ENCODE data around the gene MTLN. TPM values are rescaled to one million over a fixed set of nuclear protein-coding genes. Genes with fewer than 3 reads are reported as not detected.
"Not testable (repeated sequence)": the region's sequence is repeated elsewhere in the genome, so short reads cannot be mapped to it uniquely, and the experiment has no call there.

Gene MTLN
- polyA plus RNA-seq, 4 donors = 44.3 to 262 (median 182) TPM

GRCh38 chr2:110222626-110223025 is 10.3 kb upstream of the MTLN start:
- not testable (repeated sequence) for H3K4me3 ChIP-seq (ENCODE audit: low read depth in 1 of 3, low read length in 3 of 3); DNase-seq; H3K4me1 ChIP-seq (ENCODE audit: control insufficient read depth in 3 of 3, insufficient read depth in 2 of 3, low read depth in 1 of 3, low read length in 2 of 3); H3K36me3 ChIP-seq (ENCODE audit: control insufficient read depth in 3 of 3, insufficient read depth in 2 of 3, low read depth in 1 of 3, low read length in 3 of 3); FAIRE-seq; H3K27ac ChIP-seq (ENCODE audit: low read depth in 1 of 3, low read length in 2 of 3); H3K9me3 ChIP-seq (ENCODE audit: control insufficient read depth in 2 of 2, insufficient read depth in 1 of 2, low read depth in 1 of 2, low read length in 1 of 2); H3K27me3 ChIP-seq (ENCODE audit: control insufficient read depth in 3 of 3, insufficient read depth in 3 of 3, low read length in 3 of 3)
- 95 to 100% (median 97%) methylated on average over 1 of the region's 1 CpG for WGBS, 3 donors

GRCh38 chr2:110221938-110222337 is 9.6 kb upstream of the MTLN start:
- H3K36me3 ChIP-seq (ENCODE audit: control insufficient read depth in 3 of 3, insufficient read depth in 2 of 3, low read depth in 1 of 3, low read length in 3 of 3) = no peaks in the 10 kb centered on the region
- DNase-seq = no peak
- no peak overlapping the region for H3K4me3 ChIP-seq (ENCODE audit: low read depth in 1 of 3, low read length in 3 of 3)
- H3K27me3 ChIP-seq (ENCODE audit: control insufficient read depth in 3 of 3, insufficient read depth in 3 of 3, low read length in 3 of 3) = peaks cover 0 to 8% (median 3%) of the 10 kb centered on the region in 3 donors
- no peak overlapping the region for H3K27ac ChIP-seq (ENCODE audit: low read depth in 1 of 3, low read length in 2 of 3)
- no peak for FAIRE-seq
- peaks cover 0 to 5% (median 3%) of the 10 kb centered on the region in 3 donors for H3K4me1 ChIP-seq (ENCODE audit: control insufficient read depth in 3 of 3, insufficient read depth in 2 of 3, low read depth in 1 of 3, low read length in 2 of 3)
- WGBS, 3 donors = 64 to 72% (median 66%) methylated on average over 4 of the region's 4 CpGs
- H3K9me3 ChIP-seq (ENCODE audit: control insufficient read depth in 2 of 2, insufficient read depth in 1 of 2, low read depth in 1 of 2, low read length in 1 of 2) = no peaks in the 10 kb centered on the region

GRCh38 chr2:110220190-110220564 is 7.8 kb upstream of the MTLN start:
- Histone ChIP-seq H3K36me3 (ENCODE audit: control insufficient read depth in 3 of 3, insufficient read depth in 2 of 3, low read depth in 1 of 3, low read length in 3 of 3) (no peaks in the 10 kb centered on the region), H3K4me3 (ENCODE audit: low read depth in 1 of 3, low read length in 3 of 3) (no peak overlapping the region), H3K4me1 (ENCODE audit: control insufficient read depth in 3 of 3, insufficient read depth in 2 of 3, low read depth in 1 of 3, low read length in 2 of 3) (peaks cover 0 to 7% (median 3%) of the 10 kb centered on the region in 3 donors), H3K9me3 (ENCODE audit: control insufficient read depth in 2 of 2, insufficient read depth in 1 of 2, low read depth in 1 of 2, low read length in 1 of 2) (peaks cover 0 to 5% of the 10 kb centered on the region in 2 donors), H3K27me3 (ENCODE audit: control insufficient read depth in 3 of 3, insufficient read depth in 3 of 3, low read length in 3 of 3) (peaks cover 0 to 8% (median 3%) of the 10 kb centered on the region in 3 donors), H3K27ac (ENCODE audit: low read depth in 1 of 3, low read length in 2 of 3) (no peak overlapping the region)
- DNase-seq = no peak
- no peak for FAIRE-seq
- WGBS, 3 donors = 76 to 86% (median 84%) methylated on average over 2 of the region's 2 CpGs

- Histone ChIP-seq H3K36me3 (ENCODE audit: control insufficient read depth in 3 of 3, insufficient read depth in 2 of 3, low read depth in 1 of 3, low read length in 3 of 3) (no peaks in the 10 kb centered on the region), H3K4me3 (ENCODE audit: low read depth in 1 of 3, low read length in 3 of 3) (no peak overlapping the region), H3K9me3 (ENCODE audit: control insufficient read depth in 2 of 2, insufficient read depth in 1 of 2, low read depth in 1 of 2, low read length in 1 of 2) (peaks cover 0 to 5% of the 10 kb centered on the region in 2 donors), H3K27me3 (ENCODE audit: control insufficient read depth in 3 of 3, insufficient read depth in 3 of 3, low read length in 3 of 3) (peaks cover 0 to 8% (median 3%) of the 10 kb centered on the region in 3 donors), H3K4me1 (ENCODE audit: control insufficient read depth in 3 of 3, insufficient read depth in 2 of 3, low read depth in 1 of 3, low read length in 2 of 3) (peaks cover 3 to 7% (median 3%) of the 10 kb centered on the region in 3 donors), H3K27ac (ENCODE audit: low read depth in 1 of 3, low read length in 2 of 3) (peak overlapping the region in 1 of 3 donors; percentile 51)
- FAIRE-seq (no peak), DNase-seq (peak in 1 of 2 donors; percentile 67)
- WGBS, 3 donors = 11 to 23% (median 22%) methylated on average over 1 of the region's 1 CpG
Observed at GRCh38 chr2:110219496-110220189, 7.3 kb upstream of the MTLN start.

- WGBS, 3 donors = 47 to 69% (median 55%) methylated on average over 7 of the region's 7 CpGs
- not testable (repeated sequence) for H3K27me3 ChIP-seq (ENCODE audit: control insufficient read depth in 3 of 3, insufficient read depth in 3 of 3, low read length in 3 of 3); H3K4me3 ChIP-seq (ENCODE audit: low read depth in 1 of 3, low read length in 3 of 3); H3K4me1 ChIP-seq (ENCODE audit: control insufficient read depth in 3 of 3, insufficient read depth in 2 of 3, low read depth in 1 of 3, low read length in 2 of 3); FAIRE-seq; H3K36me3 ChIP-seq (ENCODE audit: control insufficient read depth in 3 of 3, insufficient read depth in 2 of 3, low read depth in 1 of 3, low read length in 3 of 3); H3K9me3 ChIP-seq (ENCODE audit: control insufficient read depth in 2 of 2, insufficient read depth in 1 of 2, low read depth in 1 of 2, low read length in 1 of 2); DNase-seq
- peak overlapping the region in 1 of 3 donors; percentile 51 for H3K27ac ChIP-seq (ENCODE audit: low read depth in 1 of 3, low read length in 2 of 3)
Observed at GRCh38 chr2:110218889-110219288, 6.5 kb upstream of the MTLN start.

- no peak overlapping the region for H3K27ac ChIP-seq (ENCODE audit: low read depth in 1 of 3, low read length in 2 of 3)
- no peak for FAIRE-seq
- peaks cover 0 to 6% (median under 1%) of the 10 kb centered on the region in 3 donors for H3K27me3 ChIP-seq (ENCODE audit: control insufficient read depth in 3 of 3, insufficient read depth in 3 of 3, low read length in 3 of 3)
- no peak for DNase-seq
- H3K4me1 ChIP-seq (ENCODE audit: control insufficient read depth in 3 of 3, insufficient read depth in 2 of 3, low read depth in 1 of 3, low read length in 2 of 3) = peaks cover 3 to 7% (median 7%) of the 10 kb centered on the region in 3 donors
- H3K4me3 ChIP-seq (ENCODE audit: low read depth in 1 of 3, low read length in 3 of 3) = no peak overlapping the region
- peaks cover 0 to 10% of the 10 kb centered on the region in 2 donors for H3K9me3 ChIP-seq (ENCODE audit: control insufficient read depth in 2 of 2, insufficient read depth in 1 of 2, low read depth in 1 of 2, low read length in 1 of 2)
- no peaks in the 10 kb centered on the region for H3K36me3 ChIP-seq (ENCODE audit: control insufficient read depth in 3 of 3, insufficient read depth in 2 of 3, low read depth in 1 of 3, low read length in 3 of 3)
Observed at GRCh38 chr2:110216803-110217202, 4.5 kb upstream of the MTLN start.

GRCh38 chr2:110216199-110216598 is 3.9 kb upstream of the MTLN start:
- Histone ChIP-seq H3K4me1 (ENCODE audit: control insufficient read depth in 3 of 3, insufficient read depth in 2 of 3, low read depth in 1 of 3, low read length in 2 of 3) (peaks cover 3 to 8% (median 7%) of the 10 kb centered on the region in 3 donors), H3K36me3 (ENCODE audit: control insufficient read depth in 3 of 3, insufficient read depth in 2 of 3, low read depth in 1 of 3, low read length in 3 of 3) (peaks cover 0 to under 1% (median 0%) of the 10 kb centered on the region in 3 donors), H3K4me3 (ENCODE audit: low read depth in 1 of 3, low read length in 3 of 3) (no peak overlapping the region), H3K9me3 (ENCODE audit: control insufficient read depth in 2 of 2, insufficient read depth in 1 of 2, low read depth in 1 of 2, low read length in 1 of 2) (peaks cover 0 to 10% of the 10 kb centered on the region in 2 donors), H3K27ac (ENCODE audit: low read depth in 1 of 3, low read length in 2 of 3) (no peak overlapping the region), H3K27me3 (ENCODE audit: control insufficient read depth in 3 of 3, insufficient read depth in 3 of 3, low read length in 3 of 3) (peaks cover 0 to 6% (median 0%) of the 10 kb centered on the region in 3 donors)
- 56 to 69% (median 68%) methylated on average over 3 of the region's 3 CpGs for WGBS, 3 donors
- no peak for DNase-seq
- no peak for FAIRE-seq

- no peak overlapping the region for H3K4me3 ChIP-seq (ENCODE audit: low read depth in 1 of 3, low read length in 3 of 3)
- peaks cover 0 to 4% (median 0%) of the 10 kb centered on the region in 3 donors for H3K27me3 ChIP-seq (ENCODE audit: control insufficient read depth in 3 of 3, insufficient read depth in 3 of 3, low read length in 3 of 3)
- peak overlapping the region in 1 of 3 donors; percentile 3 for H3K27ac ChIP-seq (ENCODE audit: low read depth in 1 of 3, low read length in 2 of 3)
- peaks cover 3 to 12% (median 7%) of the 10 kb centered on the region in 3 donors for H3K4me1 ChIP-seq (ENCODE audit: control insufficient read depth in 3 of 3, insufficient read depth in 2 of 3, low read depth in 1 of 3, low read length in 2 of 3)
- FAIRE-seq = no peak
- no peak for DNase-seq
- peaks cover 0 to 5% (median 0%) of the 10 kb centered on the region in 3 donors for H3K36me3 ChIP-seq (ENCODE audit: control insufficient read depth in 3 of 3, insufficient read depth in 2 of 3, low read depth in 1 of 3, low read length in 3 of 3)
- WGBS, 3 donors = 79 to 83% (median 80%) methylated on average over 4 of the region's 4 CpGs
- peaks cover 0 to 10% of the 10 kb centered on the region in 2 donors for H3K9me3 ChIP-seq (ENCODE audit: control insufficient read depth in 2 of 2, insufficient read depth in 1 of 2, low read depth in 1 of 2, low read length in 1 of 2)
Observed at GRCh38 chr2:110215566-110216158, 3.3 kb upstream of the MTLN start.

Measured in small intestine (tissue), 7 donors.